HCT116 (cell line): ENCODE measurements around the gene GFOD1.

ENCODE experiments used
- ELF1 ChIP-seq: IDR thresholded peaks from 2 replicates; pipeline ENCODE4 v1.6.1; 2012; ENCODE audit warnings: low read depth, borderline replicate concordance
- EZH2 ChIP-seq: fragments of 200-600 bp; sonication (generic); IDR thresholded peaks from 2 replicates; pipeline ENCODE4 v1.6.1; 2017; ENCODE audit warnings: antibody characterized with exemption, mixed run types
- EZH2phosphoT487 ChIP-seq: fragments of 200-600 bp; IDR thresholded peaks from 2 replicates; pipeline ENCODE4 v1.6.1; 2018; ENCODE audit warnings: antibody characterized with exemption, borderline replicate concordance
- FOSL1 ChIP-seq: IDR thresholded peaks from 2 replicates; pipeline ENCODE4 v1.6.1; 2012; ENCODE audit warnings: low read depth
- JUND ChIP-seq: IDR thresholded peaks from 2 replicates; pipeline ENCODE4 v1.6.1; 2012
- POLR2A ChIP-seq: IDR thresholded peaks from 2 replicates; pipeline ENCODE4 v1.7.0; 2011; ENCODE audit warnings: borderline replicate concordance; ENCODE audit not compliant: insufficient read depth, insufficient read length; ENCODE audit errors: extremely low read depth
- POLR2AphosphoS5 ChIP-seq: IDR thresholded peaks from 2 replicates; pipeline ENCODE4 v1.6.1; 2011; ENCODE audit warnings: mild to moderate bottlenecking, low read depth, low read length, moderate library complexity
- RAD21 ChIP-seq: IDR thresholded peaks from 2 replicates; pipeline ENCODE4 v1.6.1; 2012; ENCODE audit warnings: low read depth, mild to moderate bottlenecking
- SRF ChIP-seq: IDR thresholded peaks from 2 replicates; pipeline ENCODE4 v1.6.1; 2012; ENCODE audit warnings: low read depth
- TCF7L2 ChIP-seq: IDR thresholded peaks from 2 replicates; pipeline ENCODE4 v1.7.0; 2011; ENCODE audit warnings: borderline replicate concordance, inconsistent platforms; ENCODE audit not compliant: insufficient read depth, insufficient read length; ENCODE audit errors: extremely low read depth
- YY1 ChIP-seq: IDR thresholded peaks from 2 replicates; pipeline ENCODE4 v1.6.1; 2011; ENCODE audit warnings: low read length, low read depth, moderate library complexity, mild to moderate bottlenecking; ENCODE audit not compliant: insufficient replicate concordance; ENCODE audit errors: extremely low read depth
- TF ChIP-seq, protein P1 (sequence below): IDR thresholded peaks from 2 replicates; pipeline ENCODE4 v1.6.1; 2012; ENCODE audit warnings: low read depth
- TF ChIP-seq, protein P2 (sequence below), 3 experiments: fragments of 200-600 bp in 1 of 3; sonication (generic) in 1 of 3; IDR thresholded peaks in 2 of 3; conservative IDR thresholded peaks in 1 of 3; 2 replicates each; pipeline ENCODE4 v1.5.1; 2012 to 2017; ENCODE audit warnings: low read depth in 2 of 3, low read length in 2 of 3, antibody characterized with exemption in 1 of 3, borderline replicate concordance in 1 of 3, control low read depth in 1 of 3, mild to moderate bottlenecking in 1 of 3, mixed read lengths in 1 of 3, mixed run types in 1 of 3, moderate library complexity in 1 of 3; ENCODE audit not compliant: insufficient read depth in 1 of 3
- TF ChIP-seq, protein P3 (sequence below): IDR thresholded peaks from 2 replicates; pipeline ENCODE4 v1.6.1; 2012

DNA sequence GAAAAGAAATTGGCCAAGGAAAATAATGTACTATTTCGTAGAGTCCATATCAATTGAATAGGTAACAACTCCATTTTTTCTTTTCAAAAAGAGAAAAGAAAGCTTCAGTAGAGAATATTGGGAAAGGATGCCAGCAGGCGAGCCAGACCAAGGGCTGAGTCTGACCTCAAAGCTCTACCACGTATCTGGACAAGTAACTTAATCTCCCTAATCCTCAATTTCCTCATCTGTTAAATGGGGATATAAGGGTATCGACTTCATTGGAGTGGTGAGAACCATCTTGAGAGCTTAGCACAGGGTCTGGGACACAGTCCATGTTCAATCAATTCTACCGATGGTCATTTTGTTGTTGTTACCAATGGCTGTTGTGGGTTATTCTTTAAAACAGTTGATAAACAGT is 95.9 kb downstream of the GFOD1 start:
- TF ChIP-seq POLR2A (no peak), JUND (no peak), EZH2phosphoT487 (no peak), POLR2AphosphoS5 (no peak), RAD21 (no peak), SRF (no peak), ELF1 (no peak), EZH2 (no peak), TCF7L2 (no peak), YY1 (no peak), FOSL1 (no peak)
- TF ChIP-seq, protein P1, sequence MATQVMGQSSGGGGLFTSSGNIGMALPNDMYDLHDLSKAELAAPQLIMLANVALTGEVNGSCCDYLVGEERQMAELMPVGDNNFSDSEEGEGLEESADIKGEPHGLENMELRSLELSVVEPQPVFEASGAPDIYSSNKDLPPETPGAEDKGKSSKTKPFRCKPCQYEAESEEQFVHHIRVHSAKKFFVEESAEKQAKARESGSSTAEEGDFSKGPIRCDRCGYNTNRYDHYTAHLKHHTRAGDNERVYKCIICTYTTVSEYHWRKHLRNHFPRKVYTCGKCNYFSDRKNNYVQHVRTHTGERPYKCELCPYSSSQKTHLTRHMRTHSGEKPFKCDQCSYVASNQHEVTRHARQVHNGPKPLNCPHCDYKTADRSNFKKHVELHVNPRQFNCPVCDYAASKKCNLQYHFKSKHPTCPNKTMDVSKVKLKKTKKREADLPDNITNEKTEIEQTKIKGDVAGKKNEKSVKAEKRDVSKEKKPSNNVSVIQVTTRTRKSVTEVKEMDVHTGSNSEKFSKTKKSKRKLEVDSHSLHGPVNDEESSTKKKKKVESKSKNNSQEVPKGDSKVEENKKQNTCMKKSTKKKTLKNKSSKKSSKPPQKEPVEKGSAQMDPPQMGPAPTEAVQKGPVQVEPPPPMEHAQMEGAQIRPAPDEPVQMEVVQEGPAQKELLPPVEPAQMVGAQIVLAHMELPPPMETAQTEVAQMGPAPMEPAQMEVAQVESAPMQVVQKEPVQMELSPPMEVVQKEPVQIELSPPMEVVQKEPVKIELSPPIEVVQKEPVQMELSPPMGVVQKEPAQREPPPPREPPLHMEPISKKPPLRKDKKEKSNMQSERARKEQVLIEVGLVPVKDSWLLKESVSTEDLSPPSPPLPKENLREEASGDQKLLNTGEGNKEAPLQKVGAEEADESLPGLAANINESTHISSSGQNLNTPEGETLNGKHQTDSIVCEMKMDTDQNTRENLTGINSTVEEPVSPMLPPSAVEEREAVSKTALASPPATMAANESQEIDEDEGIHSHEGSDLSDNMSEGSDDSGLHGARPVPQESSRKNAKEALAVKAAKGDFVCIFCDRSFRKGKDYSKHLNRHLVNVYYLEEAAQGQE: no peak
- TF ChIP-seq, protein P2, sequence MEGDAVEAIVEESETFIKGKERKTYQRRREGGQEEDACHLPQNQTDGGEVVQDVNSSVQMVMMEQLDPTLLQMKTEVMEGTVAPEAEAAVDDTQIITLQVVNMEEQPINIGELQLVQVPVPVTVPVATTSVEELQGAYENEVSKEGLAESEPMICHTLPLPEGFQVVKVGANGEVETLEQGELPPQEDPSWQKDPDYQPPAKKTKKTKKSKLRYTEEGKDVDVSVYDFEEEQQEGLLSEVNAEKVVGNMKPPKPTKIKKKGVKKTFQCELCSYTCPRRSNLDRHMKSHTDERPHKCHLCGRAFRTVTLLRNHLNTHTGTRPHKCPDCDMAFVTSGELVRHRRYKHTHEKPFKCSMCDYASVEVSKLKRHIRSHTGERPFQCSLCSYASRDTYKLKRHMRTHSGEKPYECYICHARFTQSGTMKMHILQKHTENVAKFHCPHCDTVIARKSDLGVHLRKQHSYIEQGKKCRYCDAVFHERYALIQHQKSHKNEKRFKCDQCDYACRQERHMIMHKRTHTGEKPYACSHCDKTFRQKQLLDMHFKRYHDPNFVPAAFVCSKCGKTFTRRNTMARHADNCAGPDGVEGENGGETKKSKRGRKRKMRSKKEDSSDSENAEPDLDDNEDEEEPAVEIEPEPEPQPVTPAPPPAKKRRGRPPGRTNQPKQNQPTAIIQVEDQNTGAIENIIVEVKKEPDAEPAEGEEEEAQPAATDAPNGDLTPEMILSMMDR (IDR thresholded peaks at IDR 0.05 in 2 of 3, conservative IDR thresholded peaks at IDR 0.05 in 1 of 3; ENCODE audit: borderline replicate concordance in 1 of 3, insufficient read depth in 1 of 3, low read depth in 2 of 3, low read length in 2 of 3): no peak
- TF ChIP-seq, protein P3, sequence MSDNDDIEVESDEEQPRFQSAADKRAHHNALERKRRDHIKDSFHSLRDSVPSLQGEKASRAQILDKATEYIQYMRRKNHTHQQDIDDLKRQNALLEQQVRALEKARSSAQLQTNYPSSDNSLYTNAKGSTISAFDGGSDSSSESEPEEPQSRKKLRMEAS: no peak
